Medulla oblongata (tissue), 1 donor: ENCODE results near the gene DNAJC17.

ENCODE experiments used
- DNase-seq: peaks from one replicate; pipeline ENCODE4 v3.0.0-alpha.2; 2015; ENCODE audit errors: extremely low spot score

The DNAJC17 gene

DNA sequence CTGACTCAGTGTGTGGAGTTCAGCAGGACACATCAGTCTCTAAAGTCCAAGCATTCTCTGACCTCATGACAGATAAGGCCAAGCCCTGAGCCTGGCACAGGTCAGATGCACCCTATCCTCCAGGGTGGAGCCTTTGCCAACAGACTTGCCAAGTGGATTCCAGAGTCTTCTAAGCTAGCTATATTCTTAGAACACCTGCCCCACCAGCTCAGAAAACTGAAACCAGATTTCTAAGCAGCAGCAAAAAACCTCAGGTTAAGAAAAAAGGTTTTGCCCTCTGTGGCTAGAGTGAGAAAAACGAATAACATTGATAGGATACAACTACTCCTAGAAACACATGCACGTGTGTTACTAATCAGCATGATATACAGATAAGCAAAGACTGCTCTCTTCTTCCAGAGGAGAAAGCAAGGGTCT lies 63.8 kb downstream of the DNAJC17 start:
- no peak for DNase-seq

DNA sequence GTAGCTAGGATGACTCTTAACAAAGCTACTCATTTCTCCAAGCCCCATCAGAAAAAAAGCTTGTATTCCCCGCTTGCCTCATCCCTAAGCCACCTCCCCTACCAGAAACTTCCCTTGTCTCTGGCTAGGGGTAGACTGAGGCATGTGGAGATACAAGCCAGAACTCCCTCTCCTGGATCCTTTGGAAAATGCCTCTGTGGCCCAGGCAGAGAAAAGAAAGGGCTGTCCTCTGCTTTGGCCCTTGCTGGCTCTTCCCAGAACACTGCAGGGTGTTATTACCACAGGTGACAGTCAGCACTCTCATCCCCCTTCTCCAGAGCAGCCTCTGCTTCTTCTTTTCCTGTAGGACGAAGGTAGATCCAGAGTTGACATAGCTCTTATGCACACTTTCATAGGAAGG lies 67.4 kb downstream of the DNAJC17 start:
- no peak for DNase-seq

DNA sequence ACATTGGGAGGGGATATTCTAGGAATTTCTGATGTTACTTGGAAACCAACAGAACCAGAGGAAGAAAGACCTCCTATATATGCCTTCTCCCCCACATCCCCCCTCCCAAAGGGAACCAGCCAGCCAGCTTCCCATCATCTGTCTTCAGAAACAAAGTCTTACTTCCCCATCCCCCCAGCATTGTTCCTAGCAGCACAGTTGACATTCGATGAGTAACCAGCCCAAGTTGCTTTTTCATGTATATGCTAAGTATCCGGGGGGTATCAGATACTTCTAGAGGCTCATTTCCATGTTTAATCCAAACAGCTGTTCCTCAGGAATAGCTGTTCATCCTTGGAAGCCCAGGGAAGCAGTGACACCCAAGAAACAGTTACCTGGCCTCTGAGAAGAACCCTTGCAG lies 68.2 kb downstream of the DNAJC17 start:
- DNase-seq, result no peak

DNA sequence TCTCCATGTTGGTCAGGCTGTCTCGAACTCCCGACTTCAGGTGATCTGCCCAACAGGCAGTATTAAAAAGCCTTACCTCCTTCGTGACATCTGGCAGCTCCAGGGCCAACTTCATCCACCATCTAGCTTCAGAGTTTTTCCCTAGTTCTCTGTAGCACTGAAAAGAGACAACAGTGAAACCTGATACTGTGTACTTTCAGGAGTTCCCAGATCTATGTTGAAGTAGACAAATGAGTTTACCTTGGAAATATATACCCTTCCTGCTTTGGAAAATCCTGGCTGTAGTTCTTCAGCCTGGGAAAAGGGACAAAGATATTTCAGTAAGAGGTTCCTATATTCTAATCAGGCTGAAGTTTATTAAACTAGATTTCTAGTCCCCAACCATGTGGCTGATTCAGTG lies 70.2 kb downstream of the DNAJC17 start:
- no peak for DNase-seq

DNA sequence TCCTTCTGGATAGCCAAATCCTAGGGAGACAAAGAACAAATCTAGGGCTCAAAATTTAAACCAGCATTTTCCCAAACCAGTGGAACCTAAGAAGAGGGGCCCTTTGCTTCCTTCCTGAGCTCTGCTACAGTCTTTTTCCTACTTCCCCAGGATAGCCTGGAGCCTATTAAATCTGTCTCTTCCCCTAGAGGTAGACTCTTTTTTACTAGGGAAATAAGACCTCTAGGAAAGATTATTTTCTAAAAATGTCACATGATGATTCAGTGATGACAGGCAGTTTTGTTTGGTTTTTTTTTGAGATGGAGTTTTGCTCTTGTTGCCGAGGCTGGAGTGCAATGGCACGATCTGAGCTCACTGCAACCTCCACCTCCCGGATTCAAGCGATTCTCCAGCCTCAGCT lies 70.7 kb downstream of the DNAJC17 start:
- no peak for DNase-seq

DNA sequence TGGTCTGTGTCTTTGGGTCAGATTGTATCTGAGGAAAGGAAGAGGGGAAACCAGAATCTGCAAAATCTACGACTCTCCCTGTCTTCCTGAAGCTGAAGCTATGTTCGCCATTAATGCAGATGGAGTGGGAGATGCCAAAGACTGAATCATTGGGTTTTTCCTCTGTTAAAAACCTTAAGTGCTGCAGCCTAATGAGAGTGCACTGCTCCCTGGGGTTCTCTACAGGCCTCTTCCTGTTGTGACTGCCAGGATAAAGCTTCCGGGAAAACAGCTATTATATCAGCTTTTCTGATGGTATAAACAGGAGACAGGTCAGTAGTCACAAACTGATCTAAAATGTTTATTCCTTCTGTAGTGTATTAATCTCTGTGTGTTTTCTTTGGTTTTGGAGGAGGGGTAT lies 76.2 kb downstream of the DNAJC17 start:
- DNase-seq, result no peak

DNA sequence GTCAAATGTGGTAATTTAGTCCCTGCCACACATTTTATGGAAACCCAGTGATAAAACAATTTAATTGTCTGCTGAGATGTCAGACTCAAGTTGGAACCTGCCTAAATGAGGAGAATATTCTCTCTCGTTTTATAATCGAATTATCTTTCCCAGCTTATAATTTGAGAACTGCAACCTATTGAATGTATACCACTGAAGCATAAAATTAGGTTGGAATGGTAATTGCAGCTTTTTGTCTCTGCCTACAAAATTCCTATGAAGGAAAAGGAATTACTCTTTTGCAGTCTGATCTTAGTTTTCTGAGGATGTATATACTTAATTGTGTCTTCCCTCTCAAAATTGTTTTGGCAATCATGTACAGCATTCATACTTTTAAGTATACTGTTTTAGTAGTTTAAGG lies 83.4 kb downstream of the DNAJC17 start:
- DNase-seq, result no peak

DNA sequence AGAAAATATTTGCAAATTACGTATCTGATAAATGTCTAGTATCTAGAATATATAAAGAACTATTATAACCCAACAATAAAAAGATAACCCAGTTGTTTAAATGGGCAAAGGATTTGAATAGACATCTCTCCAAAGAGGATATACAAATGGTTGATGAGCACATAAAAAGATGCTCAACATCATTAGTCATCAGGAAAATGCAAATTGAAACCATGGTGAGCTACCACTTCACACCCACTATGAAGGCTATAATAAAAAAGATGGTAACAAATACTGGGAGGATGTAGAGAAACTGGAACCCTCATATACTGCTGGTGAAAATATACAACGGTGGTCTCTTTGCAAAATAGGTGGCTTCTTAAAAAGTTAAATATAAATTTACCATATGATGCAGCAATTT lies 84.3 kb downstream of the DNAJC17 start:
- no peak for DNase-seq

DNA sequence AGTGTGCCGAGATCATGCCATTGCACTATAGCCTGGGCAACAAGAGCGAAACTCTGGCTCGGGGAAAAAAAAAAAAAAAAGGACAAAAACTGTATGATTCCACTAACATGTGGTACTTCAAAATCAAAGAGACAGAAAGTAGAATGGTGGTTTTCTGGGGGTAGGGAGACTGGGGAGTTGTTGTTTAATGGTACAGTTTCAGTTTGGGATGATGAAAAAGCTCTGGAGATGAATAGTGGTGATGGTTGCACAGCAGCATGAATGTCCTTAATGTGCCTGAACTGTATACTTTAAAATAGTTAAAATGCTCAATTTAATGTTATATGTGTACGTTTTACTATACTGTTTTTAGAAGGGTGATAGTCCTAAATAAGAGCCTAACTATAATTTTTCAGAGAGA lies 84.9 kb downstream of the DNAJC17 start:
- DNase-seq, result no peak

DNA sequence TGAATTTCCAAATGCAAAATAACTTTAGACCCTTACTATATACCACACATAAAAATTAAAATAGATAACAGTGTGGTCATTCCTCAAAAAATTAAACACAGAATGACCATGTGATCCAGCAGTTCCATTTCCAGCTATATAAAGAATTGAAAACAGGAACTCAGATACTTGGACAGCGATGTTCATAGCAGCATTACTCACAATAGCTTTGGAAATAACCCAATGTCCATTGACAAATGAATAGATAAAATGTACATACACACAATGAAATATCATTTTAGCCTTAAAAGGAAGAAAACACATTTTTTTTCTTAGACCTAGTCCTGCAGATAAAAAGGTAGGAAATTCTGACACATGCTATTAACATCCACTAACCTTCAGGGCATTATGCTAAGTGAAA lies 85.6 kb downstream of the DNAJC17 start:
- DNase-seq, result no peak

DNA sequence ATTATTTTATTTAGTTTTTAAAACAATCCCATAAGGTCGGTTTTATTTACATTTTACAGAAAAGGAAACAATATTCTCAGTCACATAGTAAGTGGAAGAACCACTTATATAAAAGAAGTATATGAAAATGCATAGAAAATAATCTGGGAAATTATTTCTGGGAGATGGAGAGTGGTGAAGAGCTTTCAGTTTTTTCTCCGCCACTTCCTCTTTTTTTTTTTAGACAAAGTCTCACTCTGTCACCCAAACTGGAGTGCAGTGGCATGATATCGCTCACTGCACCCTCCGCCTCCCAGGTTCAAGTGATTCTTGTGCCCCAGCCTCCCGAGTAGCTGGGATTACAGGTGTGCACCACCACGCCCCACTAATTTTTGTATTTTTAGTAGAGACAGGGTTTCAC lies 91.1 kb downstream of the DNAJC17 start:
- DNase-seq, result no peak
